Gastroesophageal sphincter (tissue), 3 donors: ENCODE results near the gene IGFBP6.

Source experiments
- CTCF ChIP-seq, 4 experiments: fragments of 200-600 bp in 2 of 4; fragments of 450-650 bp in 2 of 4; sonication (generic) in 1 of 4; IDR thresholded peaks; one replicate each; pipeline ENCODE4 v1.5.1; 2017 to 2019; ENCODE audit warnings: antibody characterized with exemption in 4 of 4, mild to moderate bottlenecking in 2 of 4, moderate library complexity in 2 of 4
- EP300 ChIP-seq: sonication (generic); formaldehyde crosslinking; IDR thresholded peaks from one replicate; pipeline ENCODE4 v1.6.1; 2017; ENCODE audit warnings: antibody characterized with exemption, mild to moderate bottlenecking
- POLR2AphosphoS5 ChIP-seq: sonication (generic); formaldehyde crosslinking; IDR thresholded peaks from one replicate; pipeline ENCODE4 v1.6.1; 2017; ENCODE audit warnings: antibody characterized with exemption

- TF ChIP-seq CTCF (IDR thresholded peaks at IDR 0.05) (no peak), POLR2AphosphoS5 (no peak), EP300 (no peak)
Measured at GRCh38 chr12:53113136-53113705, 15.8 kb downstream of the IGFBP6 start.
